SH-SY5Y (cell line): ENCODE results near the gene MRPL40.

Source experiments
- GATA2 ChIP-seq: IDR thresholded peaks from 2 replicates; pipeline ENCODE4 v1.6.1; 2011; ENCODE audit warnings: mild to moderate bottlenecking, low read depth, low read length
- GATA3 ChIP-seq: IDR thresholded peaks from 2 replicates; pipeline ENCODE4 v1.6.1; 2011; ENCODE audit warnings: low read depth, mild to moderate bottlenecking, low read length, moderate library complexity

- TF ChIP-seq GATA2 (no peak), GATA3 (no peak)
Measured at GRCh38 chr22:19460036-19460435, 27.7 kb downstream of the MRPL40 start.
